ENCODE data around the gene AHDC1.

GRCh38 chr1:27609618-27610240, 5.8 kb upstream of the AHDC1 start:
- TF ChIP-seq CTCF (IDR thresholded peaks at IDR 0.05 in 2 of 3, conservative IDR thresholded peaks at IDR 0.05 in 1 of 3; ENCODE audit: borderline replicate concordance in 1 of 3, insufficient read depth in 1 of 3, low read depth in 2 of 3, low read length in 2 of 3): no peak
- no peak for TF ChIP-seq TCF7L2 (IDR thresholded peaks at IDR 0.05; ENCODE audit: borderline replicate concordance, extremely low read depth, insufficient read depth, insufficient read length)
- TF ChIP-seq JUND (IDR thresholded peaks at IDR 0.05): no peak
- TF ChIP-seq POLR2A (IDR thresholded peaks at IDR 0.05; ENCODE audit: borderline replicate concordance, extremely low read depth, insufficient read depth, insufficient read length): no peak
- TF ChIP-seq REST (IDR thresholded peaks at IDR 0.05; ENCODE audit: low read depth): no peak
- no peak for TF ChIP-seq POLR2AphosphoS5 (IDR thresholded peaks at IDR 0.05; ENCODE audit: low read depth, low read length)
- no peak for TF ChIP-seq ATF3 (IDR thresholded peaks at IDR 0.05)
- no peak for TF ChIP-seq MAX (IDR thresholded peaks at IDR 0.05)
- no peak for TF ChIP-seq SP1 (IDR thresholded peaks at IDR 0.05; ENCODE audit: low read depth)
- TF ChIP-seq ZNF274 (IDR thresholded peaks at IDR 0.05; ENCODE audit: low read depth, low read length): no peak
- TF ChIP-seq YY1 (IDR thresholded peaks at IDR 0.05; ENCODE audit: extremely low read depth, insufficient replicate concordance, low read depth, low read length): no peak
- no peak for TF ChIP-seq CBX3 (IDR thresholded peaks at IDR 0.05; ENCODE audit: low read depth)
- TF ChIP-seq ELF1 (IDR thresholded peaks at IDR 0.05; ENCODE audit: borderline replicate concordance, low read depth): no peak
- no peak for TF ChIP-seq RAD21 (IDR thresholded peaks at IDR 0.05; ENCODE audit: low read depth)

Measured in HCT116 (cell line).